GM18499 (cell line): ENCODE data around the gene NXPH4.

Experiments used
- ATAC-seq: cut with Tn5 transposase; IDR thresholded peaks from one replicate; pipeline ENCODE4 v1.9.1; 2021; ENCODE audit warnings: moderate number of reproducible peaks; ENCODE audit not compliant: insufficient read depth, unreplicated experiment

Gene NXPH4

DNA sequence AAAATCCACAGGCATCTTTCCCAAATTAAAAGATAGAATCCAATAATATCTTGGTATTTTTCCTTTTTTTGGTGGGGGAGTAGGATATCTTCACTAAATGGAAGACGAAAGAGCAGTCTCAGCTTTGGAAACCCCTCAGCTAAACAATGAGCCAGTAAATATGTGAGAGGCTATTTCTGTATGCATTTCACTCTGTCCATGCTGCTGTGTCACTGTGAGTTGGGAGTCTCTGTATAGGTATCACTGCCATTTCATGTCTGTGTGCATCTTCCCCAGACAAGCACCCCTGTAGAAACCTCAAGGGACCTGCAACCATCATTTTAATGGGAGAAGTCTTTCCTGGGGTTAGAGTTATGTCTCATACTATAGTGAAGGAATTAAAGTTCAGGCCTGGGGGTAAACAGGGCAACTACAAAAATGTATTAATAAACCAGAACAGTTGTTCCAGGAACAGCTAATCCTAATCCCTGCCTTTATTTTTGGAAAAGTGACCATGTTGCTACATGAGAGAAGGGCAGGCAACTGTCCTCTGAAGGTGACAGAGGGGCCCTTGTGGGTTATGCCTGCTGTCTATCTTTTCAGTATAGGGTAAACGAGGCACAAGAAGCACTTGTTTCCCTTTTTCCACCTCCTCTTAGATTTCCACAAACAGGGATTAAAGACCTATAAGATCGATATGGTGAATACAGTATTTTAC, 45.7 kb downstream of the NXPH4 start:
- no peak for ATAC-seq

DNA sequence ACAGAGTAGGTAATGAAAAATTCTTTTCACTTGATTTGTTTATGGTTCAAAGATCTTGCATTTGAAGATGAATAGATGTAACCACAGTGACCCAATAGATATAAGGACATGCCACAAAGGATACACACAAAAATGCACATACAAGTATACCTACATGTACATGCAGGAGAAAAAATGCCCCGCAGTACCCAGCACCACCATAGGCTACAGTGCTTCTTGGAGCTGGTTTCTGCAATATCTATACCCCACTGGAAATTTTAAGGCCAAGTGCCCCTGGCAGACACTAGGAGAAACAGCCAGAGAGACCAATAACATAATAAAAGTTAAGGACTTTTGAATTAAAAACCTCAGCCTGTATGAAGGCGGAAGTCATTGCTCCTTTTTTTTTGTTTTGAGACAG, 46.5 kb downstream of the NXPH4 start:
- no peak for ATAC-seq

DNA sequence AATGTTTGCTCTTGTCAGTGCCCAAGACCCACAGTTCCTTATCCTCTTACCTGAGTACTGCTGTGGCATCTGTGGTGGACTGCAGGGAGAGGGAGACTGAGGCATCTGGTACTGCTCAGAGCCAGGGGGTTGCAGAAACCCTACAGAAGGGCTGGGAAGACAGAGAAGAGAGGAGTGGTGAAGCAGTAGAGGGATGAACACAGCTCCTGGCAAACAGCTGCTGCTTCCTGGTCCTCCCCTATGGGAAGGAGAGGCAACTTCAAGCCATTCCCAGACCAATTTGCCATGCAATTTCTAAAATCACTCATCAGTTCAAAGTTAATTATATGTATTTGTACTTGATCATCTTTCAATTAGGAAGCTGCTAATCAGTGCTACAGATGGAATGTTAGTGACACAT, 50.1 kb downstream of the NXPH4 start:
- ATAC-seq: no peak

DNA sequence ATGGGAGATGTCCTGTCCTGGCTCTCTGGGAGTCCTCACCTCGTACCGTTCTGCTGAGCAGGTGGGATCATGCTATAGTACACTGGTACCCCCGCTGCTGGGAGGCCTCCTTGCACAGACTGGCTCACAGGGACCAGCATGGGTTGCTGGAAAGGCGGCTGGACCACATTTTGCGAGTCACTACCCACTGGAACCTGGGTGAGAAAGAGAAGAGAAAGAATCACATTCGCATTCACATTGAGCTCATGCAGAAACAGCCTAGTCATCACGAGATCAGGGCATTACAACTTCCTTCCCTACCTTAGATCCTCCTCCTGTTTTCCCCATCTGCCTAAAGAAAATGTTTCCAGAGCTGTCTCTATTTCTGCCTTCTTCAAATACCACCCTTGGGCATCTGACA, 51.7 kb downstream of the NXPH4 start:
- no peak for ATAC-seq

DNA sequence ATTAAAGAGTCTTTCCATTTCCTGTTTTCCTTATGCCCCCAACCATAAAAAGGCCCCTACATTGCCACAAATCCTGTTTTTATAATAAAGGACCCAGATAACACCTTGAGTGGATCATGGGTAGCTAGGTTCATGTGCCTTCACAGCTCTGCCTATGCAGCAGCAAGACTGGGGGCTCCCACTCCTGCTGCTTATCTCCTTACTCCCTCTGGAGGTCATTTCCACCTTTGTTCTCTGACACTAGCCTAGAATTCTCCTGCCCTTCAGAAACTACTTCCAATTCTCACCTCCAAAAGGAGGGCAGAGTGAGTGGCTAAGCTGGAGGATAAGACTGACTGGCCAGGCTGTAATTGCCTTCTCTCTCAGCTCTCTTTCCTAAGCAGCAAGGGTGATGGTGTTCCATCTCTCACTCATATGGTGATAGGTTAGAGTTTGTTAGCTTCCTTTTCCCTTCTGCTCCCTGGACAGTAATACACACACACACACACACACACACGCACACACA, 54.4 kb downstream of the NXPH4 start:
- ATAC-seq: no peak

DNA sequence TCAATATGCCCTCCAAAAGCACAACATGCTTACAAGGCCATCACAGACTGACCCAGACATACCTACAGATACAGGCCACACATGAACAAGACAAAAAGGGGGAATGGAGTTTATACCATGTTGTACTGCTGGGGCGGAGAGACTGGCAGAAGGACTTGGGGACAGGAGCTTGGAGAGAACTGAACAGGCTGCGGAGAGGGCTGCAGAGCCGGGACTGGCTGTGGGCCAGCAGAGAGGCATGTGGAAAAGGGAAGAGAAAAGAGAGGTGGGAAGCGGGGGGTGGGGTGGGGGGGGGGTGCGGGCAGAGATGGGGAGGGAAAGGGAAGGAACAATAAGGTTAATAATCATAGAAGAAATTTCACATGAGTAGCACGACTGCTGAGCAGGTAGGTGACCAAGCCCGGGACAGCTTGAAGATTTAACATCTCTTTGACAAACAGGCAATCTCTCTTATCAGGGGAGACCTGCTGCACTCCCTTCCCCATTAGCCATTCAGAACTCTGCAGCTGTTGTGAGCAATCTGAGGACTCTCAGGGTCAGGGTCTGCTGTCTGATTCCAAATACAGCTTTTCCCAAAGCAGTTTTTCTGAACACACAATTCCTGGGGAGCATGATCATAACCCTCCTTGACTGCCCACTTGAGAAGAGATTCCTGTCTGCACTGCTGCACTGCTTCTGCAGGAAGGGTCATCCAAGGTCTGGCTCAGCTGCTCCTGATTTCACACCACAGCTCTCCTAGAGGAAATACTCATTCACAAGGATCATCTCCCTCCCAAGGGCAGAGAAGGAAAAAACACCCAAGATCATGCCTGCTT, 56.0 kb downstream of the NXPH4 start:
- no peak for ATAC-seq

DNA sequence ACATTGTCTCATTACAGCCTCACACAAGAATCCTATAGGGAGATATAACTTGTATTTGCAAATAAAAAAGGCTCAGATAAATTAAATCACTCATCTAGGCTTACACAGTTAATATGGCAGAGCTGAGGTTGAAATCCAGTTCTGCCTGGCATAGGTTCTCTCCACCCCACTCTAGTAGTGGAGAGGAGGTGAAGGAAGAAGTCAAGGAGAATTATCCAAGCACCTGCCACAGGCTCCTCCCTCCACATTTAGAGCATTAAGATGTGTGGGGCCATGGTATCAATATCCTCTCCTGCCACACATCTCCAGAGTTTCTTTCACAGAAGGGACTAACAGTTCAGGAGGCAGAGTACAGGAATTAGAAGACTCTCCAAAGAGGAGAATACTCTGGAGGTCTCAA, 56.9 kb downstream of the NXPH4 start:
- no peak for ATAC-seq
